ENCODE data around the gene ADGRG2.

GRCh38 chrX:19028560-19028959 is 93.7 kb downstream of the ADGRG2 start:
- TF ChIP-seq CTCF (IDR thresholded peaks at IDR 0.05; ENCODE audit: borderline replicate concordance, extremely low read depth, low read length, poor library complexity, severe bottlenecking), result no peak
- no peak for TF ChIP-seq EZH2 (IDR thresholded peaks at IDR 0.05; ENCODE audit: borderline replicate concordance, low read depth, low read length, severe bottlenecking)
